HepG2 (cell line): Measurements from ENCODE around the gene ATF1. TPM values are rescaled to one million over a fixed set of nuclear protein-coding genes. Genes with fewer than 3 reads are reported as not detected.
"Not testable (repeated sequence)": the region's sequence is repeated elsewhere in the genome, so short reads cannot be mapped to it uniquely, and the experiment has no call there.

Source experiments
- ATAC-seq: fragments of 200-7000 bp; cut with Tn5 transposase; 3 replicates; pipeline ENCODE4 v1.9.1; 2020; ENCODE audit warnings: mild to moderate bottlenecking, moderate library complexity
- BruUV-seq: library from RNA; stranded (reverse); fragments of 400-500 nt; replicated peaks from 2 replicates; lab custom pipeline; 2021; lab: Mats Ljungman, UMichigan
- CTCF ChIA-PET: fragments of 300-600 bp; formaldehyde crosslinking; extraction: SDS; loops from one replicate; lab custom pipeline; 2021; ENCODE audit warnings: low total read pairs, inconsistent platforms, low intra/inter-chr PET ratio; lab: Yijun Ruan, JAX
- POLR2A ChIA-PET: fragments of 350-600 bp; sonication (Branson Sonifier 250); formaldehyde crosslinking; loops from one replicate; lab custom pipeline; 2020; ENCODE audit warnings: antibody characterized with exemption, inconsistent platforms; lab: Yijun Ruan, JAX
- DNase-seq: peaks from one replicate; pipeline ENCODE4 v3.0.0-alpha.2; 2015; ENCODE audit warnings: low spot score
- FAIRE-seq: peaks from 3 replicates; lab custom pipeline; 2011; peaks lifted over from hg19 to GRCh38; lab: Jason Lieb, UNC
- H2AFZ ChIP-seq: one replicate; pipeline ENCODE4 v1.6.1; 2011; ENCODE audit warnings: low read length, inconsistent platforms
- H3K27ac ChIP-seq: fragments of 300-600 bp; 3 replicates; pipeline ENCODE4 v1.8.0; 2011; ENCODE audit warnings: mixed run types, mild to moderate bottlenecking, mixed read lengths, low read length, inconsistent platforms; ENCODE audit not compliant: insufficient read depth; ENCODE audit errors: extremely low read length
- H3K27me3 ChIP-seq, 2 experiments: fragments of 200-600 bp in 1 of 2; 2 replicates in 1 of 2; 3 replicates in 1 of 2; pipeline versions ENCODE4 v1.6.0 to v1.8.0; 2011; ENCODE audit warnings: low read length in 2 of 2, mild to moderate bottlenecking in 2 of 2, moderate library complexity in 2 of 2, inconsistent platforms in 1 of 2; ENCODE audit not compliant: insufficient read depth in 2 of 2, control insufficient read depth in 1 of 2
- H3K36me3 ChIP-seq, 2 experiments: fragments of 200-600 bp in 1 of 2; replicated peaks in 1 of 2; 2 replicates in 1 of 2; 3 replicates in 1 of 2; pipeline versions ENCODE4 v1.5.1 to v1.8.0; 2011; ENCODE audit warnings: low read length in 2 of 2, inconsistent platforms in 1 of 2; ENCODE audit not compliant: insufficient read depth in 2 of 2, control insufficient read depth in 1 of 2
- H3K4me1 ChIP-seq: 2 replicates; pipeline ENCODE4 v1.5.1; 2012; ENCODE audit warnings: low read length, inconsistent platforms; ENCODE audit not compliant: insufficient read depth
- H3K4me2 ChIP-seq: 2 replicates; pipeline ENCODE4 v1.6.0; 2011; ENCODE audit warnings: low read depth, low read length, inconsistent platforms
- H3K4me3 ChIP-seq, 3 experiments: fragments of 200-600 bp in 1 of 3; sonication (generic), shearing (Covaris generic) in 1 of 3; replicated peaks in 1 of 3; 2 replicates each; pipeline ENCODE4 v1.5.1; 2011 to 2016; ENCODE audit warnings: low read length in 3 of 3, inconsistent platforms in 2 of 3, low read depth in 2 of 3, mild to moderate bottlenecking in 2 of 3, control low read depth in 1 of 3, mixed read lengths in 1 of 3; ENCODE audit not compliant: insufficient read depth in 1 of 3
- H3K79me2 ChIP-seq: one replicate; pipeline ENCODE4 v1.6.1; 2011; ENCODE audit warnings: low read length, inconsistent platforms; ENCODE audit not compliant: insufficient read depth
- H3K9ac ChIP-seq: 2 replicates; pipeline ENCODE4 v1.6.0; 2011; ENCODE audit warnings: mild to moderate bottlenecking, low read depth, low read length, inconsistent platforms; ENCODE audit not compliant: insufficient read depth
- H3K9me3 ChIP-seq: 2 replicates; pipeline ENCODE4 v1.5.1; 2012; ENCODE audit warnings: mild to moderate bottlenecking, low read length
- H4K20me1 ChIP-seq: 2 replicates; pipeline ENCODE4 v1.6.0; 2011; ENCODE audit warnings: inconsistent platforms, mild to moderate bottlenecking, low read length, moderate library complexity; ENCODE audit not compliant: insufficient read depth
- ATF7 ChIP-seq, 2 experiments: fragments of 450-650 bp in 1 of 2; sonication (generic) in 1 of 2; formaldehyde crosslinking in 1 of 2; IDR thresholded peaks; 2 replicates each; pipeline versions ENCODE4 v1.4.0 to v1.6.1; 2016 to 2020; ENCODE audit warnings: antibody characterized with exemption in 1 of 2, mild to moderate bottlenecking in 1 of 2, missing genetic modification reagents in 1 of 2
- GLI4 ChIP-seq: sonication (generic); formaldehyde crosslinking; IDR thresholded peaks from 2 replicates; pipeline ENCODE4 v1.5.1; 2020; ENCODE audit warnings: missing genetic modification reagents, mild to moderate bottlenecking, moderate library complexity, borderline replicate concordance
- MIER3 ChIP-seq: IDR thresholded peaks from 2 replicates; pipeline ENCODE4 v1.6.1; 2016; ENCODE audit warnings: missing compliant biosample characterization, borderline replicate concordance
- ZNF282 ChIP-seq: fragments of 450-650 bp; IDR thresholded peaks from 2 replicates; pipeline ENCODE4 v1.6.1; 2018; ENCODE audit not compliant: partially characterized antibody
- ZNF569 ChIP-seq: sonication (generic); formaldehyde crosslinking; IDR thresholded peaks from 2 replicates; pipeline ENCODE4 v1.5.0; 2020; ENCODE audit warnings: mild to moderate bottlenecking, missing genetic modification reagents, moderate library complexity, borderline replicate concordance
- ZNF607 ChIP-seq: sonication (generic); formaldehyde crosslinking; IDR thresholded peaks from 2 replicates; pipeline ENCODE4 v1.5.1; 2020; ENCODE audit warnings: missing genetic modification reagents, mild to moderate bottlenecking, borderline replicate concordance
- WGBS: methylation state at CpG from one replicate; pipeline ENCODE4 v1.1.6; 2017; ENCODE audit warnings: low lambda C conversion rate; 5-methylcytosine and 5-hydroxymethylcytosine counted together
- in situ Hi-C: cut with HindIII; loops from 2 replicates; pipeline ENCODE4 v1.10.0; 2017; ENCODE audit warnings: low pct_unique_long_range_greater_than_20kb; ENCODE audit not compliant: extremely low pct_ligation_motif_present
- intact Hi-C: fragments of 100-400 bp; cut with micrococcal nuclease; formaldehyde crosslinking; loops from one replicate; pipeline ENCODE4 v1.10.0; 2022; ENCODE audit not compliant: unreplicated experiment
- polyA plus RNA-seq, 8 experiments: library from polyadenylated mRNA; depleted of rRNA in 3 of 8; stranded (reverse) in 7 of 8; unstranded in 1 of 8; fragments of >200 nt; fragmentation: Illumina TruSeq in 4 of 8; extraction: Trizol in 4 of 8; gene quantifications; 2 replicates each; pipeline versions ENCODE4 v1.2.1 to v1.2.3, GENCODE V29; 2011 to 2016; ENCODE audit warnings: low read depth in 4 of 8, missing spikeins in 1 of 8, mixed read lengths in 1 of 8; ENCODE audit not compliant: insufficient read depth in 1 of 8
- small RNA-seq, 3 experiments: library from RNA; depleted of rRNA; stranded (forward); fragments of <200 nt; gene quantifications; one replicate each; pipeline ENCODE3, GENCODE V24; 2012; ENCODE audit warnings: low read depth in 2 of 3, low replicate concordance in 1 of 3; ENCODE audit not compliant: insufficient read length in 3 of 3, insufficient read depth in 2 of 3
- total RNA-seq, 5 experiments: library from RNA; depleted of rRNA; stranded (reverse); fragments of >200 nt; fragmentation: Illumina TruSeq; extraction: Trizol; gene quantifications; 2 replicates each; pipeline ENCODE4 v1.2.3, GENCODE V29; 2016; ENCODE audit warnings: low read depth in 1 of 5

Gene ATF1
- total and polyA plus RNA-seq, 2 of the 13 experiments (the other 11 are each of a cell fraction or from before 2014, with no cell fraction given): 29.3 to 52.0 TPM

DNA sequence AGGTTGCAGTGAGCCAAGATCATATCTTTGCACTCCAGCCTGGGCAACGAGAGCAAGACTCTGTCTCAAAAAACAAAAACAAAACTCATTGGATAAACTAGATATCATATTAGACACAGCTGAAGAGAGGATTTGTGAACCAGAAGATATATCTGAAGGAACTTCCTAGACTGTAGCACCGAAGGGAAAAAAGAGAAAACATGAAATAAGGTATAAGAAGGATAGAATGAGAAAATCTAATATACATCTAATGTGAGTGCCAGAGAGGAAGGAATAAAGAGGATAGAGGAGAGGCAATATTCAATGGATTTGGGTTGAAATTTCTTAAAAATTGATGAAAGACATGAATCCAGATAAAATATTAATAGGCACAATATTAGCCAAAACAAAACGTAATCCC is 101.4 kb downstream of the ATF1 start:
- POLR2A ChIA-PET: no interaction called here
- no TSS peak for BruUV-seq

DNA sequence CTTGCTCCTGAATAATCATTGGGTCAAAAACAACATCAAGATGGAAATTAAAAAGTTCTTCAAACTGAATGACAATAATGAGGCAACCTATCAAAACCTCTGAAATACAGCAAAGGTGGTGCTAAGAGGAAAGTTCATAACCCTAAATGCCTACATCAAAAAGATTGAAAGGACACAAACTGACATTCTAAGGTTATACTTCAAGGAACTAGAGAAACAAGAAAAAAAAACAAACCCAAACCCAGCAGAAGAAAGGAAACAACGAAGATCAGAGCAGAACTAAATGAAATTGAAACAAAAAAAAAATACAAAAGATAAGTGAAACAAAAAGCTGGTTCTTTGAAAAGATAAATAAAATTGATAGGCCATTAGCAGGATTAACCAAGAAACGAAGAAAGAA is 105.0 kb downstream of the ATF1 start:
- BruUV-seq; H3K27ac ChIP-seq; H3K27me3 ChIP-seq; H2AFZ ChIP-seq; H3K9ac ChIP-seq; H4K20me1 ChIP-seq; in situ Hi-C loops; FAIRE-seq; H3K4me2 ChIP-seq; H3K4me3 ChIP-seq; H3K4me1 ChIP-seq; intact Hi-C loops; POLR2A ChIA-PET; ATAC-seq; CTCF ChIA-PET; H3K36me3 ChIP-seq; H3K79me2 ChIP-seq; DNase-seq; H3K9me3 ChIP-seq; TF ChIP-seq ATF7 (CRISPR knock-in tag; IDR thresholded peaks at IDR 0.05): not testable (repeated sequence)
- WGBS: 0% methylated on average over 2 of the region's 2 CpGs
- TF ChIP-seq ATF7 (IDR thresholded peaks at IDR 0.05): peak; percentile 3; the same call in 1 of the 2 replicates

More for the DNA sequence above, 101.4 kb downstream of the ATF1 start:
- no peak overlapping the region for H3K27ac ChIP-seq
- H3K4me2 ChIP-seq: no peak overlapping the region
- no peak for ATAC-seq
- TF ChIP-seq ZNF282: no peak
- no peak for TF ChIP-seq MIER3 (CRISPR knock-in tag)
- TF ChIP-seq ZNF607 (CRISPR knock-in tag): no peak
- no peak for TF ChIP-seq ZNF569 (CRISPR knock-in tag)
- TF ChIP-seq GLI4: no peak
- 7% methylated on average over 3 of the region's 3 CpGs for WGBS
- no peaks in the 10 kb centered on the region for H4K20me1 ChIP-seq
- no peaks in the 10 kb centered on the region for H3K4me1 ChIP-seq
- no peak for FAIRE-seq
- CTCF ChIA-PET: no interaction called here
- H3K9me3 ChIP-seq: no peaks in the 10 kb centered on the region
- no peak overlapping the region for H3K9ac ChIP-seq
- no peaks in the 10 kb centered on the region for H3K79me2 ChIP-seq
- intact Hi-C loops: no loop called here
- H3K27me3 ChIP-seq: no peaks in the 10 kb centered on the region
- H2AFZ ChIP-seq: no peak overlapping the region
- H3K4me3 ChIP-seq: no peak overlapping the region
- in situ Hi-C loops: no loop called here
- DNase-seq: no peak
- H3K36me3 ChIP-seq: no peaks in the 10 kb centered on the region

Small RNAs within 50 kb of the gene (small RNA-seq; reads per million reads assigned to genes)
- 0 reads per million in 3 experiments for gene AC013244.2
- gene RF00019: 0 reads per million in 3 experiments
- 0 reads per million in 3 experiments for gene RN7SL519P

Other genes starting within 250 kb of the ATF1 start
- gene TMPRSS12, start 78.8 kb downstream of the ATF1 start, total RNA-seq (2016; rRNA removed; fragmentation: Illumina TruSeq; extraction: Trizol): not detected in 2 replicates
- not detected in 2 replicates for gene TMPRSS12, start 78.8 kb downstream of the ATF1 start, polyA plus RNA-seq (2011; rRNA removed)
- gene HIGD1C, start 188.4 kb downstream of the ATF1 start, total RNA-seq (2016; rRNA removed; fragmentation: Illumina TruSeq; extraction: Trizol): not detected in 2 replicates
- gene HIGD1C, start 188.4 kb downstream of the ATF1 start, polyA plus RNA-seq (2011; rRNA removed): not detected in 2 replicates